Fibroblast of upper back skin (primary cell): Measurements from ENCODE around the gene NCOA5.

Experiments used
- DNase-seq: peaks from one replicate; pipeline ENCODE4 v3.0.0-alpha.2; 2013

Gene NCOA5

GRCh38 chr20:46011631-46012482 lies 77.9 kb downstream of the NCOA5 start:
- peak; percentile 17 for DNase-seq
